ENCODE results near the gene HES3.
A peak's percentile ranks its signal among the peaks of the same experiment; 100 is the strongest.

HES3 gene

GRCh38 chr1:6245869-6246496 is 2.0 kb downstream of the HES3 start:
- TF ChIP-seq MYC (IDR thresholded peaks at IDR 0.05; ENCODE audit: low read depth, low read length) = no peak
- TF ChIP-seq MAX (IDR thresholded peaks at IDR 0.05; ENCODE audit: low read depth, low read length) = no peak
- no peak for TF ChIP-seq POLR2A (IDR thresholded peaks at IDR 0.05; ENCODE audit: extremely low read depth, insufficient read length)
- TF ChIP-seq CTCF (IDR thresholded peaks at IDR 0.05; ENCODE audit: low read depth, low read length) = no peak
- DNase-seq (ENCODE audit: low read depth) = no peak
- no peak overlapping the region for H3K4me3 ChIP-seq (ENCODE audit: low read depth, low read length)

- no peak overlapping the region for H3K4me3 ChIP-seq (ENCODE audit: low read depth, low read length)
- DNase-seq (ENCODE audit: low read depth) = peak; percentile 88
Measured at GRCh38 chr1:6246497-6247467, 2.8 kb downstream of the HES3 start.

GRCh38 chr1:6247651-6248050 is 3.7 kb downstream of the HES3 start:
- no peak overlapping the region for H3K4me3 ChIP-seq (ENCODE audit: low read depth, low read length)
- TF ChIP-seq POLR2A (IDR thresholded peaks at IDR 0.05; ENCODE audit: extremely low read depth, insufficient read length) = no peak
- no peak for TF ChIP-seq MYC (IDR thresholded peaks at IDR 0.05; ENCODE audit: low read depth, low read length)
- no peak for TF ChIP-seq MAX (IDR thresholded peaks at IDR 0.05; ENCODE audit: low read depth, low read length)
- no peak for TF ChIP-seq CTCF (IDR thresholded peaks at IDR 0.05; ENCODE audit: low read depth, low read length)
- no peak for DNase-seq (ENCODE audit: low read depth)

More at GRCh38 chr1:6246497-6247467, 2.8 kb downstream of the HES3 start:
- TF ChIP-seq POLR2A (IDR thresholded peaks at IDR 0.05; ENCODE audit: extremely low read depth, insufficient read length) = no peak
- 0 out of 2 replicates have a peak, but pooled peaks have one; percentile 24 for TF ChIP-seq MAX (IDR thresholded peaks at IDR 0.05; ENCODE audit: low read depth, low read length)
- peak; percentile 72 for TF ChIP-seq CTCF (IDR thresholded peaks at IDR 0.05; ENCODE audit: low read depth, low read length)
- no peak; the same call in 1 of the 2 replicates for TF ChIP-seq MYC (IDR thresholded peaks at IDR 0.05; ENCODE audit: low read depth, low read length)

- DNase-seq (ENCODE audit: low read depth) = no peak
- no peak for TF ChIP-seq MYC (IDR thresholded peaks at IDR 0.05; ENCODE audit: low read depth, low read length)
- TF ChIP-seq CTCF (IDR thresholded peaks at IDR 0.05; ENCODE audit: low read depth, low read length) = no peak
- no peak for TF ChIP-seq POLR2A (IDR thresholded peaks at IDR 0.05; ENCODE audit: extremely low read depth, insufficient read length)
- no peak for TF ChIP-seq MAX (IDR thresholded peaks at IDR 0.05; ENCODE audit: low read depth, low read length)
Measured at GRCh38 chr1:6248161-6248776, 4.3 kb downstream of the HES3 start.

GRCh38 chr1:6248932-6249738 is 5.2 kb downstream of the HES3 start:
- H3K4me3 ChIP-seq (ENCODE audit: low read depth, low read length) = no peak overlapping the region
- TF ChIP-seq CTCF (IDR thresholded peaks at IDR 0.05; ENCODE audit: low read depth, low read length) = no peak
- TF ChIP-seq MYC (IDR thresholded peaks at IDR 0.05; ENCODE audit: low read depth, low read length) = no peak
- TF ChIP-seq MAX (IDR thresholded peaks at IDR 0.05; ENCODE audit: low read depth, low read length) = no peak
- no peak for TF ChIP-seq POLR2A (IDR thresholded peaks at IDR 0.05; ENCODE audit: extremely low read depth, insufficient read length)
- no peak for DNase-seq (ENCODE audit: low read depth)

More at GRCh38 chr1:6248161-6248776, 4.3 kb downstream of the HES3 start:
- H3K4me3 ChIP-seq (ENCODE audit: low read depth, low read length) = no peak overlapping the region
